SK-N-SH (cell line): ENCODE results near the gene BCL7C. TPM values are rescaled to one million over a fixed set of nuclear protein-coding genes. Genes with fewer than 3 reads are reported as not detected.

Source experiments
- CTCF ChIA-PET: fragments of 300-600, 350-600 bp; formaldehyde crosslinking; extraction: SDS; loops from one replicate; lab custom pipeline; 2021; lab: Yijun Ruan, JAX
- POLR2A ChIA-PET: fragments of 350-600 bp; sonication (Branson Sonifier 250); formaldehyde crosslinking; extraction: SDS; loops from one replicate; lab custom pipeline; 2020; ENCODE audit warnings: antibody characterized with exemption, inconsistent platforms; lab: Yijun Ruan, JAX
- DNase-seq: peaks from one replicate; pipeline ENCODE4 v3.0.0; 2012
- H2AFZ ChIP-seq: fragments of 200-600 bp; sonication (generic); 2 replicates; pipeline ENCODE4 v1.8.1; 2016; ENCODE audit warnings: antibody characterized with exemption, mild to moderate bottlenecking, low read depth
- H3F3A ChIP-seq: fragments of 200-600 bp; sonication (generic); replicated peaks from 2 replicates; pipeline ENCODE3; 2016; ENCODE audit warnings: antibody characterized with exemption, mild to moderate bottlenecking; ENCODE audit not compliant: insufficient read depth
- H3K27ac ChIP-seq, 2 experiments: fragments of 200-500 bp in 1 of 2; fragments of 200-600 bp in 1 of 2; sonication (Bioruptor generic) in 1 of 2; sonication (generic), shearing (Covaris generic) in 1 of 2; 2 replicates each; pipeline versions ENCODE4 v1.5.1 to v1.6.1; 2014 to 2016; ENCODE audit warnings: low read depth in 2 of 2, inconsistent platforms in 1 of 2, low read length in 1 of 2, mild to moderate bottlenecking in 1 of 2, mixed read lengths in 1 of 2
- H3K27me3 ChIP-seq: fragments of 200-600 bp; sonication (generic), shearing (Covaris generic); 2 replicates; pipeline ENCODE4 v1.6.1; 2016; ENCODE audit warnings: mixed run types; ENCODE audit not compliant: insufficient read depth
- H3K36me3 ChIP-seq, 2 experiments: fragments of 200-500 bp in 1 of 2; fragments of 200-600 bp in 1 of 2; sonication (Bioruptor generic) in 1 of 2; sonication (generic) in 1 of 2; replicated peaks in 1 of 2; 2 replicates each; pipeline versions ENCODE3 to v1.5.1; 2014 to 2016; ENCODE audit warnings: low read length in 1 of 2, mild to moderate bottlenecking in 1 of 2; ENCODE audit not compliant: insufficient read depth in 2 of 2, control insufficient read depth in 1 of 2
- H3K4me1 ChIP-seq, 2 experiments: fragments of 200-500 bp in 1 of 2; fragments of 200-600 bp in 1 of 2; sonication (Bioruptor generic) in 1 of 2; sonication (generic), shearing (Covaris generic) in 1 of 2; 2 replicates each; pipeline versions ENCODE4 v1.5.1 to v1.6.1; 2014 to 2016; ENCODE audit warnings: low read depth in 1 of 2, low read length in 1 of 2, mixed run types in 1 of 2; ENCODE audit not compliant: insufficient read depth in 2 of 2, control insufficient read depth in 1 of 2
- H3K4me2 ChIP-seq: fragments of 200-600 bp; sonication (generic), shearing (Covaris generic); 2 replicates; pipeline ENCODE4 v1.6.1; 2017; ENCODE audit warnings: mixed run types
- H3K4me3 ChIP-seq, 2 experiments: fragments of 200-500 bp in 1 of 2; fragments of 200-600 bp in 1 of 2; sonication (Bioruptor generic) in 1 of 2; sonication (generic), shearing (Covaris generic) in 1 of 2; 2 replicates each; pipeline versions ENCODE4 v1.5.1 to v1.8.1; 2014 to 2016; ENCODE audit warnings: low read depth in 2 of 2, inconsistent platforms in 1 of 2, low read length in 1 of 2, mild to moderate bottlenecking in 1 of 2, mixed read lengths in 1 of 2, moderate library complexity in 1 of 2
- H3K79me2 ChIP-seq: fragments of 200-600 bp; sonication (generic); 2 replicates; pipeline ENCODE4 v1.8.1; 2017; ENCODE audit warnings: mild to moderate bottlenecking; ENCODE audit not compliant: insufficient read depth
- H3K9ac ChIP-seq: fragments of 200-600 bp; sonication (generic); 2 replicates; pipeline ENCODE4 v1.6.1; 2017; ENCODE audit warnings: mixed run types
- H3K9me2 ChIP-seq: fragments of 200-600 bp; sonication (generic); 2 replicates; pipeline ENCODE4 v1.6.1; 2017; ENCODE audit warnings: mixed run types
- H3K9me3 ChIP-seq: fragments of 200-600 bp; sonication (generic); 2 replicates; pipeline ENCODE4 v1.6.1; 2017; ENCODE audit warnings: mixed run types, mild to moderate bottlenecking, moderate library complexity
- H4K20me1 ChIP-seq: fragments of 200-600 bp; sonication (generic); 2 replicates; pipeline ENCODE4 v1.6.1; 2017; ENCODE audit warnings: mild to moderate bottlenecking, mixed run types; ENCODE audit not compliant: insufficient read depth
- CHD2 ChIP-seq: fragments of 150-350 bp; IDR thresholded peaks from 2 replicates; pipeline ENCODE4 v1.6.1; 2018; ENCODE audit warnings: low read length; ENCODE audit not compliant: partially characterized antibody
- CTCF ChIP-seq: fragments of 200-600 bp; sonication (generic); IDR thresholded peaks from 2 replicates; pipeline ENCODE4 v1.6.1; 2017; ENCODE audit warnings: antibody characterized with exemption, mild to moderate bottlenecking, moderate library complexity
- ELF1 ChIP-seq: IDR thresholded peaks from 2 replicates; pipeline ENCODE4 v1.4.0; 2012
- FOXJ3 ChIP-seq: sonication (generic); formaldehyde crosslinking; IDR thresholded peaks from 2 replicates; pipeline ENCODE4 v1.5.1; 2020; ENCODE audit warnings: mild to moderate bottlenecking, missing genetic modification reagents
- GABPA ChIP-seq: IDR thresholded peaks from 2 replicates; pipeline ENCODE4 v1.4.0; 2012; ENCODE audit warnings: low read depth, mild to moderate bottlenecking
- GATA2 ChIP-seq: sonication (generic); formaldehyde crosslinking; IDR thresholded peaks from 2 replicates; pipeline ENCODE4 v1.5.0; 2020; ENCODE audit warnings: mild to moderate bottlenecking, missing genetic modification reagents
- MAX ChIP-seq: IDR thresholded peaks from 2 replicates; pipeline ENCODE4 v1.4.0; 2012; ENCODE audit warnings: low read depth
- NFIC ChIP-seq: IDR thresholded peaks from 2 replicates; pipeline ENCODE4 v1.4.0; 2012; ENCODE audit warnings: borderline replicate concordance
- NRF1 ChIP-seq: IDR thresholded peaks from 2 replicates; pipeline ENCODE4 v1.6.1; 2012; ENCODE audit warnings: low read depth, mild to moderate bottlenecking, low read length
- PBX3 ChIP-seq: IDR thresholded peaks from 2 replicates; pipeline ENCODE4; 2012
- POLR2AphosphoS5 ChIP-seq: IDR thresholded peaks from 2 replicates; pipeline ENCODE4 v1.6.1; 2012; ENCODE audit warnings: low read depth, low read length
- RFX5 ChIP-seq: IDR thresholded peaks from 2 replicates; pipeline ENCODE4 v1.6.1; 2012; ENCODE audit warnings: mild to moderate bottlenecking, improper control_type of control experiment, low read length
- RXRA ChIP-seq: IDR thresholded peaks from 2 replicates; pipeline ENCODE4 v1.4.0; 2012; ENCODE audit warnings: low read depth, mild to moderate bottlenecking, borderline replicate concordance
- TEAD4 ChIP-seq: IDR thresholded peaks from 2 replicates; pipeline ENCODE4 v1.4.0; 2012; ENCODE audit warnings: mild to moderate bottlenecking, borderline replicate concordance; ENCODE audit not compliant: insufficient read depth
- USF1 ChIP-seq: IDR thresholded peaks from 2 replicates; pipeline ENCODE4 v1.4.0; 2012; ENCODE audit warnings: low read depth, borderline replicate concordance
- YY1 ChIP-seq: IDR thresholded peaks from 2 replicates; pipeline ENCODE4 v1.4.0; 2012; ENCODE audit warnings: low read depth, mild to moderate bottlenecking
- ZBTB33 ChIP-seq: IDR thresholded peaks from 2 replicates; pipeline ENCODE4 v1.4.0; 2012; ENCODE audit warnings: low read depth, borderline replicate concordance
- WGBS: methylation state at CpG from one replicate; pipeline ENCODE4 v1.1.6; 2017; ENCODE audit warnings: low lambda C conversion rate; 5-methylcytosine and 5-hydroxymethylcytosine counted together
- polyA plus RNA-seq, 3 experiments: library from polyadenylated mRNA; depleted of rRNA; stranded (reverse); fragments of >200 nt; gene quantifications; 2 replicates each; pipeline ENCODE4 v1.2.3, GENCODE V29; 2012

BCL7C gene
- polyA plus RNA-seq, 1 of the 3 experiments (the other 2 are of a cell fraction): 56.3 TPM

- peaks cover 0 to 23% of the 10 kb centered on the region in 2 experiments; a peak in 1 of 4 replicates for H3K4me1 ChIP-seq
- ChIA-PET POLR2A (no interaction called here), CTCF (interaction anchor here (1.0 to 1.7 kb wide), 6 partner anchors 11 to 50 kb away, joined by 3 to 7 read pairs (median 4); no protein-coding TSS in a partner anchor)
- 78% methylated on average over 10 of the region's 11 CpGs for WGBS
- peaks cover 12% of the 10 kb centered on the region for H3F3A ChIP-seq
- peak overlapping the region in 1 of 2 experiments; percentile 85; a peak in 2 of 4 replicates for H3K27ac ChIP-seq
- H3K79me2 ChIP-seq: peaks cover 14% of the 10 kb centered on the region
- no peak overlapping the region for H2AFZ ChIP-seq
- TF ChIP-seq USF1: no peak
- no peak for TF ChIP-seq GABPA
- no peak for TF ChIP-seq POLR2AphosphoS5
- TF ChIP-seq RFX5: no peak
- no peak for TF ChIP-seq MAX
- no peak for TF ChIP-seq TEAD4
- no peak for TF ChIP-seq FOXJ3 (CRISPR knock-in tag)
- TF ChIP-seq ZBTB33: no peak
- TF ChIP-seq CTCF: no peak
- no peak for TF ChIP-seq YY1
- no peak for TF ChIP-seq CHD2
- TF ChIP-seq GATA2 (CRISPR knock-in tag): no peak
- TF ChIP-seq RXRA: no peak
- no peak for TF ChIP-seq ELF1
- no peak for TF ChIP-seq PBX3
- no peak for TF ChIP-seq NFIC
- TF ChIP-seq NRF1: no peak
- H3K4me3 ChIP-seq: peak overlapping the region; percentile 71 to 80
- no peaks in the 10 kb centered on the region for H3K9me2 ChIP-seq
- H3K36me3 ChIP-seq: peaks cover 8 to 34% of the 10 kb centered on the region in 2 experiments
- no peaks in the 10 kb centered on the region for H3K9me3 ChIP-seq
- peak overlapping the region; percentile 65 for H3K9ac ChIP-seq
- no peak for DNase-seq
- H3K4me2 ChIP-seq: peak overlapping the region; percentile 97
- H3K27me3 ChIP-seq: no peaks in the 10 kb centered on the region
- no peaks in the 10 kb centered on the region for H4K20me1 ChIP-seq
Observed at GRCh38 chr16:30924913-30925631, 31.2 kb upstream of the BCL7C start.
